Gastrocnemius medialis (tissue), 4 donors: Measurements from ENCODE around the gene TACR1. TPM values are rescaled to one million over a fixed set of nuclear protein-coding genes. Genes with fewer than 3 reads are reported as not detected.

Experiments
- ATAC-seq, 2 donors: fragments of 150-250 bp; one replicate each; pipeline ENCODE4 v1.9.1; 2016
- DNase-seq, 2 donors: peaks; one replicate each; pipeline ENCODE4 v3.0.0-alpha.2; 2019
- H3K27ac ChIP-seq, 4 donors: fragments of 200-600 bp; sonication (generic); 1 replicate in 1 of 4; 2 replicates in 3 of 4; pipeline ENCODE4 v1.5.1; 2016 to 2018; ENCODE audit warnings: mild to moderate bottlenecking in 2 of 4, moderate library complexity in 1 of 4
- H3K27me3 ChIP-seq, 3 donors: fragments of 200-600 bp; sonication (generic) in 2 of 3; 1 replicate in 1 of 3; 2 replicates in 2 of 3; pipeline versions ENCODE4 v1.5.1 to v1.6.0; 2016 to 2019; ENCODE audit warnings: mild to moderate bottlenecking in 1 of 3, moderate library complexity in 1 of 3
- H3K36me3 ChIP-seq, 2 donors: fragments of 200-600 bp; sonication (generic) in 1 of 2; one replicate each; pipeline ENCODE4 v1.5.1; 2017 to 2018
- H3K4me1 ChIP-seq, 2 donors: fragments of 200-600 bp; sonication (generic) in 1 of 2; one replicate each; pipeline ENCODE4 v1.5.1; 2016 to 2017; ENCODE audit warnings: mild to moderate bottlenecking in 2 of 2
- H3K4me3 ChIP-seq, 4 donors: fragments of 200-600 bp; sonication (generic) in 3 of 4; 1 replicate in 1 of 4; 2 replicates in 3 of 4; pipeline ENCODE4 v1.5.1; 2016 to 2019; ENCODE audit warnings: mild to moderate bottlenecking in 2 of 4
- H3K9me3 ChIP-seq, 3 donors: fragments of 200-600 bp; sonication (generic) in 2 of 3; 1 replicate in 1 of 3; 2 replicates in 2 of 3; pipeline ENCODE4 v1.5.1; 2016 to 2019
- POLR2A ChIP-seq, 2 donors: fragments of 450-650 bp; IDR thresholded peaks; one replicate each; pipeline ENCODE4 v1.6.1; 2017; ENCODE audit warnings: antibody characterized with exemption in 2 of 2, mild to moderate bottlenecking in 2 of 2, moderate library complexity in 2 of 2
- in situ Hi-C, 4 donors: fragments of 200-750 bp; cut with MboI; loops; one replicate each; pipeline versions ENCODE4 v1.15.0 to v1.8.0; 2017; ENCODE audit warnings: low sequenced_read_pairs in 4 of 4
- intact Hi-C: fragments of 100-400 bp; cut with DNase I; formaldehyde crosslinking; loops from one replicate; pipeline ENCODE4 v1.15.1; 2023; ENCODE audit warnings: low total_unique reads
- total RNA-seq, 4 donors: library from RNA; depleted of rRNA; stranded (reverse); fragments of >200 nt; gene quantifications; one replicate each; pipeline versions ENCODE4 v1.1.0 to v1.2.3, GENCODE V29; 2016
- TF ChIP-seq, protein P1 (sequence below), 5 experiments: fragments of 450-650 bp in 3 of 5; fragments of 200-600 bp in 2 of 5; sonication (generic) in 2 of 5; IDR thresholded peaks in 4 of 5; conservative IDR thresholded peaks in 1 of 5; 1 replicate in 4 of 5; 2 replicates in 1 of 5; pipeline ENCODE4 v1.5.1; 2016 to 2019; ENCODE audit warnings: antibody characterized with exemption in 5 of 5, mild to moderate bottlenecking in 3 of 5, moderate library complexity in 3 of 5

Gene TACR1
- total RNA-seq, 4 donors from 2014 or later = 0.07 to 0.42 (median 0.19) TPM

DNA sequence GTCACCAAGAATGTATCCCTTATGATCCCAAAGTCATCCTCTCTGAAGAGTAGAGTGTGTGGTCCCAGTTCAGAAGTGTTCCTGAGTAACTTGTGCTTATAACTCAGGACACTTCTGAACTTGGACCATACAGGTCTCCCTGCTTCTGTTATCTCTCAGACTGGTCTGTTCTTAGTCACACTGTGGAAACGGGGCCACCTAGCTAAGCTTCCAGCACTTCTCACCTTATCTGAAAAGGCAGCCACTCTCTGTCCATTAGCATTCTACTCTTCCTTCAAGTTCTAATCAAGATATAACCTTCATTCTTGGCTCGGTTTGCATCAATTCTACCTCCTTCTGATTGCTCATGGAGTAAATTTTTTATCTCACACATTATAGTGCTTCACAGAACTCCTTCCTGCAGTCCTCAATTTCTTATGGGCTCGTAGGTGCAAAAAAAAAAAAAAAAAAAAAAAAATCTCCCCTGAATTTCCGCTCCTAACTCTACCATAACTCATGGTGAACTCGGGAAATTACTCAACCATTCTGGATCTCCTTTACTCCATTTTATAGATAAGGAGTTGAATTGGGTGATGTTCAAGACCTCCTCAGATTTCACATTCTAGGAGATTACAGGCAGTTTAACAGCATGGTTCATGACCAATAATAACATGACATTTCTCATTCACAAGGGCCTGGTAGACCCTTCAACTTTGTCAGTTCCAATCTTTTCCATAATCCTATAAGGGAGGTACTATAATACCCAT lies 108.4 kb downstream of the TACR1 start:
- Histone ChIP-seq H3K27ac (no peak overlapping the region), H3K27me3 (no peaks in the 10 kb centered on the region), H3K4me3 (no peak overlapping the region), H3K36me3 (no peaks in the 10 kb centered on the region), H3K4me1 (no peaks in the 10 kb centered on the region), H3K9me3 (no peaks in the 10 kb centered on the region)
- DNase-seq (no peak), ATAC-seq (no peak)
- in situ Hi-C loops = no loop called here
- intact Hi-C loops = no loop called here
- TF ChIP-seq, protein P1, sequence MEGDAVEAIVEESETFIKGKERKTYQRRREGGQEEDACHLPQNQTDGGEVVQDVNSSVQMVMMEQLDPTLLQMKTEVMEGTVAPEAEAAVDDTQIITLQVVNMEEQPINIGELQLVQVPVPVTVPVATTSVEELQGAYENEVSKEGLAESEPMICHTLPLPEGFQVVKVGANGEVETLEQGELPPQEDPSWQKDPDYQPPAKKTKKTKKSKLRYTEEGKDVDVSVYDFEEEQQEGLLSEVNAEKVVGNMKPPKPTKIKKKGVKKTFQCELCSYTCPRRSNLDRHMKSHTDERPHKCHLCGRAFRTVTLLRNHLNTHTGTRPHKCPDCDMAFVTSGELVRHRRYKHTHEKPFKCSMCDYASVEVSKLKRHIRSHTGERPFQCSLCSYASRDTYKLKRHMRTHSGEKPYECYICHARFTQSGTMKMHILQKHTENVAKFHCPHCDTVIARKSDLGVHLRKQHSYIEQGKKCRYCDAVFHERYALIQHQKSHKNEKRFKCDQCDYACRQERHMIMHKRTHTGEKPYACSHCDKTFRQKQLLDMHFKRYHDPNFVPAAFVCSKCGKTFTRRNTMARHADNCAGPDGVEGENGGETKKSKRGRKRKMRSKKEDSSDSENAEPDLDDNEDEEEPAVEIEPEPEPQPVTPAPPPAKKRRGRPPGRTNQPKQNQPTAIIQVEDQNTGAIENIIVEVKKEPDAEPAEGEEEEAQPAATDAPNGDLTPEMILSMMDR (IDR thresholded peaks at IDR 0.05 in 4 of 5, conservative IDR thresholded peaks at IDR 0.05 in 1 of 5) = no peak
- no peak for TF ChIP-seq POLR2A (IDR thresholded peaks at IDR 0.05)

DNA sequence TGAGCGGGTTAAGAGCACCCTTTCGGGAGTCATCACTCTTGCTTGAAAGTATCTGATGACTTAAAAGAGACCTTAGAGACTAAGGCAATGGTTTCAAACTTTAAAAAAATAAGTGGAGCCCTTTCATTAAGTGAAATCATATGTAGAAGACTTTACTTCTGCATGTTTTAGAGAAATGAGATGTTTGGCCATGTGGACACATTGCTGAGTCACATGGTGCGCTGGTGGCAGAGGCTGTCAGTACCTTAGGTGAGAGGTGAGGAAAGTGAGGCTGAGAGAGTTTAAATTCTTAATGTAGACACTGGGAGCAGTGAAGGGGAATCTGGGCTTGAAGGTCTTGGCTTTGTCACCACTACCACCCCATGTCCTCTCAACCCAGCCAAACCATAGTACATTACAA lies 109.8 kb downstream of the TACR1 start:
- DNase-seq (no peak), ATAC-seq (no peak)
- no peaks in the 10 kb centered on the region for H3K27me3 ChIP-seq
- H3K4me3 ChIP-seq = no peak overlapping the region
- intact Hi-C loops = no loop called here
- H3K4me1 ChIP-seq = no peaks in the 10 kb centered on the region
- no peaks in the 10 kb centered on the region for H3K36me3 ChIP-seq
- no peaks in the 10 kb centered on the region for H3K9me3 ChIP-seq
- no peak for TF ChIP-seq POLR2A (IDR thresholded peaks at IDR 0.05)
- TF ChIP-seq, protein P1 (IDR thresholded peaks at IDR 0.05 in 4 of 5, conservative IDR thresholded peaks at IDR 0.05 in 1 of 5) = no peak
- H3K27ac ChIP-seq = no peak overlapping the region
- in situ Hi-C loops = no loop called here

DNA sequence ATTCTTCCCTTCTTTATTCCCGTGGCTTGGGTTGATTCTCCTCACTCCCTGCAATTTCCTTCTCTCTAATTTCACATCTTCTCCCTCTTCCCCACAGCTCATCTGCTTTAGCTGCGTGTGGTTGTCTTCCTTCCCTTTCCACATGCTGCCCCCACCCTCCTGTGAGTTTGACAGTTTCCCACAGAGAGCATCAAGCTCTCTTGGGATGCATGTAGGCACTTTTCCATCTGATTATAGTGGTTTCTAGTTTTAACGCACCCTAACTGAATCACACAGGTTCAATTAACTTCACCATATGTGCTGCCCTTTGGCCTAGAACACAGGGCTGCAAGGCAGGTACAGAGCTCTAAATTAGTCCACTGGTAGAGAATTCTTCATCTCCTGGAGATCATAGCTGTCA lies 110.5 kb downstream of the TACR1 start:
- H3K27me3 ChIP-seq = no peaks in the 10 kb centered on the region
- H3K27ac ChIP-seq = no peak overlapping the region
- in situ Hi-C loops = no loop called here
- H3K4me3 ChIP-seq = no peak overlapping the region
- no peaks in the 10 kb centered on the region for H3K36me3 ChIP-seq
- ATAC-seq = no peak
- intact Hi-C loops = no loop called here
- H3K9me3 ChIP-seq = no peaks in the 10 kb centered on the region
- no peaks in the 10 kb centered on the region for H3K4me1 ChIP-seq
- DNase-seq = no peak
- TF ChIP-seq POLR2A (IDR thresholded peaks at IDR 0.05) = no peak
- TF ChIP-seq, protein P1 (IDR thresholded peaks at IDR 0.05 in 4 of 5, conservative IDR thresholded peaks at IDR 0.05 in 1 of 5) = no peak

DNA sequence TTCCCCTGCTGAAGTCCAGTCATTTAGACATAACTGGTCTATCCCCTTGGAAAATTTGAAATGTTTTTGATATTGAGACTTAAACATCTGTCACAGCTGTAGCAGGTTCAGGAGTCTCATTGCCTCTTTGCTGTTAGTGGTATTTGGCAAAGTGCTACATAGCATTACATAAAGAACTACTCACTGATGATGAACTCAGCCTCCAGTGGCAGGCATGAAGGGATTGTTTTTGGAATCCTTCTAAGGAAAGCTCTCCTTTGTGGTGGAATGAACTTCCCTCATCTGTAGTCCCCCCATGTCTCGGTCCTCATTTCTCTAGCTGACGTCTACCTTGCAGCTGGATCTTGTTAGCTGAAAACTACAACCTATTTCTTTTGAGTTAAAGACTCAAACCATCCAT lies 111.6 kb downstream of the TACR1 start:
- Histone ChIP-seq H3K27me3 (no peaks in the 10 kb centered on the region), H3K36me3 (no peaks in the 10 kb centered on the region), H3K9me3 (no peaks in the 10 kb centered on the region), H3K4me3 (no peak overlapping the region), H3K27ac (no peak overlapping the region), H3K4me1 (no peaks in the 10 kb centered on the region)
- no peak for DNase-seq
- in situ Hi-C loops = no loop called here
- TF ChIP-seq, protein P1 (IDR thresholded peaks at IDR 0.05 in 4 of 5, conservative IDR thresholded peaks at IDR 0.05 in 1 of 5) = no peak
- TF ChIP-seq POLR2A (IDR thresholded peaks at IDR 0.05) = no peak
- intact Hi-C loops = no loop called here
- ATAC-seq = no peak

DNA sequence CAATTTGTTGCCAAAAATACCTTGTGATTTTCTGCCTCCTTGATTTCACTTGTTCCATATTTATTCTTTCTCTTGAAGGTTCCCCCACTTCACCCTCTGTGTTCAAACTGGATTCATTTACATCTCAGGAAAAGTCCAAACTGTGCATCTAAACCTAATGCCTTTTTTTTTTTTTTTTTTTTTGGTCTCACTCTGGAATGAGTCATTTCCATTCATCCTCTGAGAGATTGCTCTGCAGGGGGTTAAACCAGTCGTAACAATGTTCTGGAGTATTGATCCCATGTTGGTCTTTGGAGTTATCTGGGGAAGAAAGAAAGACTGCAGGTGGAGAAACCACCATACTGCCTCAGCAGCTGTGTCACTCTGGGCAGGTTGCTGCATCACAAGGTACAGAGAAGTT lies 119.7 kb downstream of the TACR1 start:
- Histone ChIP-seq H3K36me3 (no peaks in the 10 kb centered on the region), H3K27me3 (no peaks in the 10 kb centered on the region), H3K27ac (no peak overlapping the region), H3K9me3 (no peaks in the 10 kb centered on the region), H3K4me3 (no peak overlapping the region), H3K4me1 (peaks cover 0 to 4% of the 10 kb centered on the region in 2 donors)
- ATAC-seq (no peak), DNase-seq (no peak)
- intact Hi-C loops (no loop called here), in situ Hi-C loops (no loop called here)
- TF ChIP-seq POLR2A (IDR thresholded peaks at IDR 0.05) = no peak
- TF ChIP-seq, protein P1 (IDR thresholded peaks at IDR 0.05 in 4 of 5, conservative IDR thresholded peaks at IDR 0.05 in 1 of 5) = no peak
